CD4-positive, alpha-beta T cell treated with Interferon alpha-2 for 1 hour (primary cell): ENCODE measurements around the gene RIC1.
"Not testable (repeated sequence)": the region's sequence is repeated elsewhere in the genome, so short reads cannot be mapped to it uniquely, and the experiment has no call there.

ENCODE experiments used
- DNase-seq, 2 donors: peaks; one replicate each; pipeline ENCODE4 v3.0.0-alpha.2; 2020 to 2022

Gene RIC1

GRCh38 chr9:5793812-5794211, 164.9 kb downstream of the RIC1 start:
- DNase-seq = peak in 1 of 2 donors; percentile 12

GRCh38 chr9:5796298-5796697, 167.4 kb downstream of the RIC1 start:
- no peak for DNase-seq

GRCh38 chr9:5798581-5798980, 169.7 kb downstream of the RIC1 start:
- DNase-seq = no peak

GRCh38 chr9:5799314-5799713, 170.4 kb downstream of the RIC1 start:
- peak in 1 of 2 donors; percentile 16 for DNase-seq

GRCh38 chr9:5800378-5800777, 171.5 kb downstream of the RIC1 start:
- not testable (repeated sequence) for DNase-seq

GRCh38 chr9:5800969-5801738, 172.2 kb downstream of the RIC1 start:
- DNase-seq = no peak

GRCh38 chr9:5801739-5802113, 172.8 kb downstream of the RIC1 start:
- no peak for DNase-seq

- DNase-seq = no peak
Observed at GRCh38 chr9:5805478-5805877, 176.6 kb downstream of the RIC1 start.

GRCh38 chr9:5811751-5812150, 182.8 kb downstream of the RIC1 start:
- no peak for DNase-seq

GRCh38 chr9:5813824-5814223, 184.9 kb downstream of the RIC1 start:
- DNase-seq = no peak

GRCh38 chr9:5815461-5815860, 186.6 kb downstream of the RIC1 start:
- DNase-seq = no peak

- DNase-seq = no peak
Observed at GRCh38 chr9:5817862-5818261, 189.0 kb downstream of the RIC1 start.

GRCh38 chr9:5818424-5819142, 189.7 kb downstream of the RIC1 start:
- DNase-seq = no peak

- DNase-seq = no peak
Observed at GRCh38 chr9:5819174-5819573, 190.3 kb downstream of the RIC1 start.

GRCh38 chr9:5820425-5820824, 191.5 kb downstream of the RIC1 start:
- DNase-seq = no peak

- no peak for DNase-seq
Observed at GRCh38 chr9:5825223-5825622, 196.3 kb downstream of the RIC1 start.
